ENCODE data around the gene ATXN1.

The ATXN1 gene

DNA sequence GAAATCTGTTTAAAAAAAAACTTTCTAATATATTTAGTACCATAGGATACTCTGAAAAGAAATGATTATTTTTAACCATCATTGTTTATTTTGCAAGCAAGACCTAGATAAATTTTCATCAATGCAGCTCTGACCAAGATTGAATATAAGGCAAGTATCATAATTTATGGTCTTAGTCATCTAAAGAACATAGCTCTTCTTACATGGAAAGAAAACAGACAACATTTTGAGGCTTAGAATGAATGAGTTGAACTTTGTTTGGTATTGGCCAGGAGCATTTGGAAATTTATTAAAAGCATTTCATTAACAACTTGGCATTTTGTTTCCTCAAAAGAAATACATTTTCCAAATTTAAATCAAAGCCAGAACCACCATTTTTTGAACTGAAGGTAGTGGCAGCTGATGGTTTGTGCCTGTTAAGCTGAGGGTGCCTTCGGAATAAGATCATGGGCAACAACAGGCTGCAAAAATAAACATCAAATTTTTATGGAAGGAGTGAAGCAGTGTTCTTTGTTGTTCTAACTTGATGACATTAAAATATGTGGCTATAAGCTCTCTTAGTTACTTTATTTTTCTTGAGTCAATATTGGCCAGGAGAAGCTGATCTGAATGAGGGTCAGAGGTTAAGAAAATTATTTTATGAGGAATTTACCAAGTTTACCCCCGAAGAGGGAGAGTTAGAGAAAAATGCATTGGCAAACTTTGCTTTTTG is 6.7 kb upstream of the ATXN1 start:
- Histone ChIP-seq H3K36me3 (ENCODE audit: control insufficient read depth in 1 of 2, insufficient read depth in 2 of 2, low read length in 2 of 2) (no peaks in the 10 kb centered on the region), H3K9me3 (ENCODE audit: control insufficient read depth in 1 of 2, low read length in 2 of 2) (no peaks in the 10 kb centered on the region), H3K27ac (ENCODE audit: low read length) (peak overlapping the region; percentile 76), H3K4me1 (ENCODE audit: control insufficient read depth in 1 of 2, insufficient read depth in 2 of 2, low read length in 2 of 2) (peaks cover 15 to 42% of the 10 kb centered on the region in 2 donors), H3K27me3 (ENCODE audit: low read depth, low read length) (no peaks in the 10 kb centered on the region), H3K4me3 (ENCODE audit: low read depth in 1 of 2, low read length in 2 of 2) (no peak overlapping the region)

DNA sequence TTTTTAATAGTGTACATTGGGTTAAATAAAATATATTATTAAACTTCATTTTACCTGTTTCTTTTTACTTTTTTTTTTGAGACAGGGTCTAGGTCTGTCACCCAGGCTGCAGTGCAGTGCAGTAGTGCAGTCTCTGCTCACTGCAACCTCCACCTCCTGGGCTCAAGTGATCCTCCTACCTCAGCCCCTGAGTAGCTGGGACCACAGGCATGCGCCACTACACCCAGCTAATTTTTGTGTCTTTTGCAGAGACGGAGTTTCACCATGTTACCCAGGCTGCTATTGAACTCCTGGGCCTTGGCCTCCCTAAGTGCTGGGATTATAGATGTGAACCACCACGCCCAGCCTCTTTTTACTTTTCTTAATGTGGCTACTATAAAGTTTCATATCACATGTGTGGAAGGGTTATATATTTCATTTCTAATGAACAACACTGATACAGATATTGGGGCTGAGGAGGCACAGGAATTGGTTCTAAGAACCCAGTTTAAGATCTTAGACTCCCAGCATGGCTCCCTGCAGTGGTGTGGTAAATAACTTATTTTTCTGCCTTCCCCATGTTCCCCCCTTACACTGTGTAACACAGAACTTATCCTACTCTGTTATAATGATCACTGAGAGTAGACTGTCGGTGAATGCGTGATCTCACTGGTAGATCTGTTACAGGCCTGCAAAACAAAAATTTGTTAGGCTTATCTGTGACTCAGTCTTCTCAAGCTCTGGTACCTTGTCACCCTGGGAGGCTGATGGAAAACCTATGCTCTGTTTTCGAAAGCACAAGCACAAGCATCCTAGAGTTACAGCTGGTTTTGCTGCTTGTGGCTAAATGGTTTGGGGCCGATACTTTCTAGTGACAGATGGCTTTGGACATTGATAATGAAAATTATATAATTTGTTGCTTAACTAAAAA is 5.8 kb upstream of the ATXN1 start:
- Histone ChIP-seq H3K27ac (ENCODE audit: low read length) (no peak overlapping the region), H3K4me3 (ENCODE audit: low read depth in 1 of 2, low read length in 2 of 2) (no peak overlapping the region), H3K4me1 (ENCODE audit: control insufficient read depth in 1 of 2, insufficient read depth in 2 of 2, low read length in 2 of 2) (peaks cover 15 to 42% of the 10 kb centered on the region in 2 donors), H3K27me3 (ENCODE audit: low read depth, low read length) (no peaks in the 10 kb centered on the region), H3K36me3 (ENCODE audit: control insufficient read depth in 1 of 2, insufficient read depth in 2 of 2, low read length in 2 of 2) (no peaks in the 10 kb centered on the region), H3K9me3 (ENCODE audit: control insufficient read depth in 1 of 2, low read length in 2 of 2) (no peaks in the 10 kb centered on the region)

DNA sequence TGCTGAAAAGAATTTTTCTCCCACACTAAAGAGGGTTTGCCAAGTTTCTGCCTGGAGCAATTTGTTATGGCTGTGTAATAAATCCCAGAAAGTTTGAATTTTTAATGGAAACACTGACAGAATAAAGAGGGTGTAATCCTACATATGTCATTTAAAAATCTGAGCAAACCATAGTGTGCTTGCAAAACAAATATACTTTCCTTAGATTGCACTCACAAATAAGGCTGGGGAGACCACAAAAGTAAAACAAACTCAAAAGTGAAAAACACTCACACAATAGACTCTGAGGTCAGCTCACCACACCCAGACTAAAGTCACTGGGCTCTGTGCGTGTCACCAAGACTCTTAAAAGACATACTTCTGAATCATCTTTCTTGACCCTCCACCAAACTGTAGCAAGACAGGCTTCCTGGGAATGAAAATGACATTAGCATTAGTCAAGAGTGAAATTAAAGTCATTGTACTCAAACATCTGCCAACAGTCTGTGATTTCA is 4.8 kb upstream of the ATXN1 start:
- Histone ChIP-seq H3K27me3 (ENCODE audit: low read depth, low read length) (no peaks in the 10 kb centered on the region), H3K9me3 (ENCODE audit: control insufficient read depth in 1 of 2, low read length in 2 of 2) (no peaks in the 10 kb centered on the region), H3K27ac (ENCODE audit: low read length) (no peak overlapping the region), H3K36me3 (ENCODE audit: control insufficient read depth in 1 of 2, insufficient read depth in 2 of 2, low read length in 2 of 2) (no peaks in the 10 kb centered on the region), H3K4me3 (ENCODE audit: low read depth in 1 of 2, low read length in 2 of 2) (no peak overlapping the region), H3K4me1 (ENCODE audit: control insufficient read depth in 1 of 2, insufficient read depth in 2 of 2, low read length in 2 of 2) (peaks cover 15 to 42% of the 10 kb centered on the region in 2 donors)

DNA sequence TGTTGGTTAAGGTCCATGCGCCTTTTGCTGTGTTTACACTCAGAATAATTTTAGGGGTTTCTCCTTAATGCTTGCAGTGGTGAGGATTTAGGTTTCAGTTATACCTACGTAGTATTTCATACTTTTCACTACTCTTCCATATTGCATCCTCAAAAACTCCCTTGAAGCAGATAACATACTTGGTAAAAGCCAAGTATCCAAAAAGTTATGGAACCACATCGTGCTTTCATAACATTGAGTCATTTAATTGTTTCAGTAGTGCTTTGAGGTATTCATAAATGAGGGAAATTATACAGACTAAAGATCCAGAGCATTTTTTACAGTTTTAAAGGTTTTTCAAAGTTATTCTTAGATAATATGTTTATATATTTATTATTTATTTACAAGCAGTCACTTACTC is 4.0 kb upstream of the ATXN1 start:
- Histone ChIP-seq H3K4me3 (ENCODE audit: low read depth in 1 of 2, low read length in 2 of 2) (no peak overlapping the region), H3K4me1 (ENCODE audit: control insufficient read depth in 1 of 2, insufficient read depth in 2 of 2, low read length in 2 of 2) (peaks cover 15 to 33% of the 10 kb centered on the region in 2 donors), H3K9me3 (ENCODE audit: control insufficient read depth in 1 of 2, low read length in 2 of 2) (no peaks in the 10 kb centered on the region), H3K27ac (ENCODE audit: low read length) (no peak overlapping the region), H3K27me3 (ENCODE audit: low read depth, low read length) (no peaks in the 10 kb centered on the region), H3K36me3 (ENCODE audit: control insufficient read depth in 1 of 2, insufficient read depth in 2 of 2, low read length in 2 of 2) (no peaks in the 10 kb centered on the region)

DNA sequence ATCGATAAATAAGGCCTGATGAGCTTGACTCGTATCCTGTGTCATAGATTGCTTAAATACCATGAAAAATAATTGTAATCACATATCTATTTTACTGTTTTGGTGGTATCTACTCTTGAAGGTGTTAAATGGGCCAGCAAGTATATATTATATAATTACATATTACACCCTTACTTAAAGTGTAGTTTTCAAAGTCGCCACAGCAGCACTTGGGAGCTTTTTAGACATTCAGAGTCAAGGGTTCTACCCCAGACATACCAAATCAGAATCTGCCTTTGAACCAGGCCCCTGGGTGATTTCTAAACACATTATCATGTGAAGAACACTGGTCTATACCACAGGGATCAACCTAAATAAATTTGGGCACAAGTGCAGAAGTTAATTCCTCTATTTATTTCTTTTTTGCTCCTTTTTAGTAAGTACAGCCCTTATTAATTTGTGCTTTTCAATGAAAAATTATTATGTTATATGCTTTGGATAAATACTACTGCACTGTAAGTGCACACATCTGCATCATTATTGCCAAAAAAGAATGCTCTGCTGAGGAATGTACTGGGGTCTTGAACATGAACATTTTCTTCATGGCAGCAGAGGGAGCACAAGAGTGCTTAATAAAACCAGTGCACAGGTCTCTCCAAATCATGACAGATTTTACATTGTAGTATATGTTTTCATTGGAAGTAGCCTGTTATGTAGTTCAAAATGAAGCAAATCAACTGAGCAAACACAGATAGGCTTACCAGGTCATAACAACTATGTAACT is 3.1 kb upstream of the ATXN1 start:
- no peak overlapping the region for H3K4me3 ChIP-seq (ENCODE audit: low read depth in 1 of 2, low read length in 2 of 2)
- no peaks in the 10 kb centered on the region for H3K9me3 ChIP-seq (ENCODE audit: control insufficient read depth in 1 of 2, low read length in 2 of 2)
- H3K36me3 ChIP-seq (ENCODE audit: control insufficient read depth in 1 of 2, insufficient read depth in 2 of 2, low read length in 2 of 2): peaks cover 0 to 4% of the 10 kb centered on the region in 2 donors
- peaks cover 12 to 25% of the 10 kb centered on the region in 2 donors for H3K4me1 ChIP-seq (ENCODE audit: control insufficient read depth in 1 of 2, insufficient read depth in 2 of 2, low read length in 2 of 2)
- no peaks in the 10 kb centered on the region for H3K27me3 ChIP-seq (ENCODE audit: low read depth, low read length)
- peak overlapping the region; percentile 84 for H3K27ac ChIP-seq (ENCODE audit: low read length)

DNA sequence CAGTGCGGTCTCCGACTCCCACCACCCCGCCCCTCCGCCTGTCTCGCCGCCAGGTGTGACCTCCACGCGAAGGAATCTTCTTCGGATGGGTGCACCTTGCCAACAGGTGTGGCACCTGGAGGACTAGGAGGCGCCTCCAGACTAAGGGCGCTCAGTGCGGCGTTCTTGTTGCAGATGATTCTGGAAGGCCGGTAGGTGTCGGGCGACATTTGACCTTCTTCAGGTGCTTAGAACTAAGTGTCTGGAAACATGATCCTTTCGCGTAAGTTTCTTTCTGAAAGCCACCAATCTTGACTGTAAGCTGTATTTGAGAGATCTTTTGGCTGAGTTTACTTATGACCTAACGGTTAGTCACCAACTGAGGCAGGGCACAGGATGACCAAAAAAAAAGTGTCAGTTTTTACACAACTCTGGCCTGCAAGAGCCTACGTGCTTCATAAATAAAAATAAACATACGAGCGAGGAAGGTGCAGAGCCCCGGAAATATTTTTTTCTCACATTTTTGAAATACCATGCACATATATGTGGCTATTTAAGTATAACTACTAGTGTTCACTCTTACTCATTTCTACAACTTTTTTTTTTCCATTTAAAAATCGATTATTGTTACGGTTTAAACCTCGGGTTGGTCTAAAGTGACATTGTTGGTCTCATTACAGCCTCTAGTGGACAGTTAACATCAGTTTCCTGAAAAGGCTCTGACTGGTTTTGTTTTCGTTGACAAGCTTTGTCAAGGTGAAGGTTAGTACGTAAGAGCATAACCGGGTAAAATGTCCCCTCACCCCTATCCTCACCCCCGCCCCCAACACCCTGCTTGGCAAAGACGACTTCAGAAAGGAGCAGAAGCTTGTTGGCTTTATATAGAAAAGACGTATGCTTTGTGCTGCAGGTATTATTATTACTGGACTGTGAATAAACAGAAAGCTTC is 1.6 kb upstream of the ATXN1 start:
- no peaks in the 10 kb centered on the region for H3K9me3 ChIP-seq (ENCODE audit: control insufficient read depth in 1 of 2, low read length in 2 of 2)
- no peaks in the 10 kb centered on the region for H3K27me3 ChIP-seq (ENCODE audit: low read depth, low read length)
- peak overlapping the region; percentile 84 for H3K27ac ChIP-seq (ENCODE audit: low read length)
- H3K4me3 ChIP-seq (ENCODE audit: low read depth in 1 of 2, low read length in 2 of 2): peak overlapping the region; percentile 79 to 88
- H3K36me3 ChIP-seq (ENCODE audit: control insufficient read depth in 1 of 2, insufficient read depth in 2 of 2, low read length in 2 of 2): peaks cover 0 to 4% of the 10 kb centered on the region in 2 donors
- peaks cover 0 to 23% of the 10 kb centered on the region in 2 donors for H3K4me1 ChIP-seq (ENCODE audit: control insufficient read depth in 1 of 2, insufficient read depth in 2 of 2, low read length in 2 of 2)

DNA sequence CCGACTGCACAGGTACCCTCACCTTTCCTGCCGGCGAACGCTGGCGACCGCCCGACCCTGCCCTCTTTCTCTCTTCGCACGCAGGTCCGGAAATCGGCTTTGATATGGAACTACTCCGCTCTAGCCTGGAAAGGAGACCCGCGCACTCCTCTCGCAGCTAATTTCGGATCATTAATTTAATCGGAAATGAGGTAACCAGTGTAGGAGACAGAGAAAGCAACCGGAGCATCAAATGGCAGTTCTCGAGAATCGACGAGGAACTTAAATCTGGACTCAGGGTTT is 949 bp upstream of the ATXN1 start:
- Histone ChIP-seq H3K27ac (ENCODE audit: low read length) (peak overlapping the region; percentile 84), H3K4me1 (ENCODE audit: control insufficient read depth in 1 of 2, insufficient read depth in 2 of 2, low read length in 2 of 2) (peaks cover 0 to 20% of the 10 kb centered on the region in 2 donors), H3K9me3 (ENCODE audit: control insufficient read depth in 1 of 2, low read length in 2 of 2) (no peaks in the 10 kb centered on the region), H3K36me3 (ENCODE audit: control insufficient read depth in 1 of 2, insufficient read depth in 2 of 2, low read length in 2 of 2) (peaks cover 0 to 4% of the 10 kb centered on the region in 2 donors), H3K4me3 (ENCODE audit: low read depth in 1 of 2, low read length in 2 of 2) (peak overlapping the region; percentile 79 to 88), H3K27me3 (ENCODE audit: low read depth, low read length) (no peaks in the 10 kb centered on the region)

DNA sequence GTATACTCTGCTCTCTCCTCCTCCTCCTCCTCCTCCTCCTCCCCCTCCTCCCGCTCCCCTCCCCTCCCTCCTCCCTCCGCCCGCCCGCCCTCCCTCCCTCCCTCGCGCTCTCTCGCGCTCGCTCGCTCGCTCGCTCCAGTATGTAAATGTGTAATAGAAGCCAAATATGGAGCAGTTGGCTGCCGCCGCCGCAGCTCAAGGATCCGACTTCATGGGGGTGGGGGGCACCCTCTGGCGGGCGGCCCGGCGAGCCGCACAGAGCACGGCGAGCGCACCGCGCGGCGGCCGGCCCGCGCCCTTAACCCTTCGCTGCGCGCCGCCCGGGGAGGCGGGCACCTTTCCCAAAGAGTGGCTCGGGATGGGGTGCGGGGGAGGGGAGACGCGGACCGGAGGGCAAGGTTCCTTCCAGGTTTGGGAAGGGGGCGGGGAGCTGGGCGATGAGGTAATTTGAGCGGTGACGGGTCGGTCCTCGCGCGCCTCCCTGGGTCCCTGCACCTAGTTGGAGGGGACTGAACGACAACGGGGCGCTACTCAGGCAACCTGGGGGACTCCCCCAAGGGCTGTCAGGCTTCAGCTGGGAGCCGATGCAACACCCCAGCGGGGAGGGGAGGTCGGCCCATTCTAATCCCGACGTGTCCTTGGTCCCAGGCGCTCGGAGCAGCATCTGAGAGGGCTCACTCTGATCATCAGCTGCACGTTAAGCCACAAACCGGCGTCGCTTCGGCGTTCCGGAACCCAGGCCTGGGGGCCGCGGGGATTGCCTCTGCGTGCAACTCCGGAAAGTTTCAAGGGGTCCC is 409 bp upstream of the ATXN1 start:
- Histone ChIP-seq H3K27ac (ENCODE audit: low read length) (peak overlapping the region; percentile 94), H3K9me3 (ENCODE audit: control insufficient read depth in 1 of 2, low read length in 2 of 2) (no peaks in the 10 kb centered on the region), H3K4me1 (ENCODE audit: control insufficient read depth in 1 of 2, insufficient read depth in 2 of 2, low read length in 2 of 2) (peaks cover 2 to 20% of the 10 kb centered on the region in 2 donors), H3K36me3 (ENCODE audit: control insufficient read depth in 1 of 2, insufficient read depth in 2 of 2, low read length in 2 of 2) (peaks cover 0 to 4% of the 10 kb centered on the region in 2 donors), H3K27me3 (ENCODE audit: low read depth, low read length) (no peaks in the 10 kb centered on the region), H3K4me3 (ENCODE audit: low read depth in 1 of 2, low read length in 2 of 2) (peak overlapping the region; percentile 88 to 94)

DNA sequence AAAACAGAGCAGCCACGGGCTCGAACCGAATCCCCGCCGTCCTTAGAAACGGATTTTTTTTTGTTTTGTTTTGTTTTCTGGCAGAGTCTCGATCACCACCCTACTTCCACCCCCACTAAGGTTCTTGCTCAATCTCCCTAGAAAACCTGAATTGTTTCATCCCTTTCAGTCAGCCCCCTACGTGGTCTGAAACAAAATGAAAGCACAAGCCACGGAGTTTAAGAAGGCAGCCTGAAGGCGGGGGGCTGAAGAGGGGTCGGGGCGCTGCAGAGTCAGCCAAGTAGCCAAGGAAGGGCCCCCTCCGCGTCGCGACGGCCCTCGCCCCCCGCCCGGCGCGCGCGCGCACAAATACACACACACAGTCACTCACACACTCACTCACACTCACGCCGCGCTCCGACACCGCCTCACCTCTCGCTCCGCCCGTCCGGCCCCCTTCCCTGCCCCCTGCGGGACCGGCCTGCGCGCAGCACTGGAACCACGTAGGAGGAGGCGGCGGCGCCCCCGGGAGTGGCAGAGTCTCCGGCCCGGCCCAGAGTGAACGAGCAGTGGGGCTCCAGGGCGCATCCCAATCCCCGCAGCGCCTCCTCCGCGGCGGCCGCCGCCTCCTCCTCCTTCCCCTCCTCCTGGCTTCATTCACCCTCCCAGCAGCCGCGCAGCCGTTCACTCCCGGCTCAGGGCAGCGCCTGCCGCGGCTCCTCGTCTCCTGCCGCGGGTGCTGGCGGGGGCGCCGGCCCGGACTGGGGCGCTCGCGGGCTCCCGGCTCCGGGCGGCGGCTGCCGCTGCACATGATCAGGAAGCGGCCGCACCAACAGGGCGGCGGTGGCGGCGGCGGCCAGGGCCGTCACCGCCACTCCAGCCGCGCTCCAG is 1.4 kb downstream of the ATXN1 start:
- peaks cover 3 to 23% of the 10 kb centered on the region in 2 donors for H3K4me1 ChIP-seq (ENCODE audit: control insufficient read depth in 1 of 2, insufficient read depth in 2 of 2, low read length in 2 of 2)

More for the DNA sequence above, 1.4 kb downstream of the ATXN1 start:
- Histone ChIP-seq H3K4me3 (ENCODE audit: low read depth in 1 of 2, low read length in 2 of 2) (peak overlapping the region; percentile 87 to 88), H3K36me3 (ENCODE audit: control insufficient read depth in 1 of 2, insufficient read depth in 2 of 2, low read length in 2 of 2) (peaks cover 0 to 4% of the 10 kb centered on the region in 2 donors), H3K27ac (ENCODE audit: low read length) (peak overlapping the region; percentile 92), H3K9me3 (ENCODE audit: control insufficient read depth in 1 of 2, low read length in 2 of 2) (no peaks in the 10 kb centered on the region), H3K27me3 (ENCODE audit: low read depth, low read length) (no peaks in the 10 kb centered on the region)

Data from muscle layer of duodenum (tissue), 2 donors.